ENCODE results near the gene THOC5.

- TF ChIP-seq, protein P1, sequence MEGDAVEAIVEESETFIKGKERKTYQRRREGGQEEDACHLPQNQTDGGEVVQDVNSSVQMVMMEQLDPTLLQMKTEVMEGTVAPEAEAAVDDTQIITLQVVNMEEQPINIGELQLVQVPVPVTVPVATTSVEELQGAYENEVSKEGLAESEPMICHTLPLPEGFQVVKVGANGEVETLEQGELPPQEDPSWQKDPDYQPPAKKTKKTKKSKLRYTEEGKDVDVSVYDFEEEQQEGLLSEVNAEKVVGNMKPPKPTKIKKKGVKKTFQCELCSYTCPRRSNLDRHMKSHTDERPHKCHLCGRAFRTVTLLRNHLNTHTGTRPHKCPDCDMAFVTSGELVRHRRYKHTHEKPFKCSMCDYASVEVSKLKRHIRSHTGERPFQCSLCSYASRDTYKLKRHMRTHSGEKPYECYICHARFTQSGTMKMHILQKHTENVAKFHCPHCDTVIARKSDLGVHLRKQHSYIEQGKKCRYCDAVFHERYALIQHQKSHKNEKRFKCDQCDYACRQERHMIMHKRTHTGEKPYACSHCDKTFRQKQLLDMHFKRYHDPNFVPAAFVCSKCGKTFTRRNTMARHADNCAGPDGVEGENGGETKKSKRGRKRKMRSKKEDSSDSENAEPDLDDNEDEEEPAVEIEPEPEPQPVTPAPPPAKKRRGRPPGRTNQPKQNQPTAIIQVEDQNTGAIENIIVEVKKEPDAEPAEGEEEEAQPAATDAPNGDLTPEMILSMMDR (IDR thresholded peaks at IDR 0.05) = no peak
- no peak for TF ChIP-seq MAX (IDR thresholded peaks at IDR 0.05; ENCODE audit: low read depth)
- TF ChIP-seq JUND (IDR thresholded peaks at IDR 0.05) = no peak
- TF ChIP-seq FOXJ3 (CRISPR knock-in tag; IDR thresholded peaks at IDR 0.05) = no peak
- TF ChIP-seq SIN3A (IDR thresholded peaks at IDR 0.05; ENCODE audit: borderline replicate concordance, low read depth, low read length) = no peak
- TF ChIP-seq FOXM1 (IDR thresholded peaks at IDR 0.05; ENCODE audit: low read depth) = no peak
- TF ChIP-seq SMC3 (IDR thresholded peaks at IDR 0.05; ENCODE audit: low read depth, low read length) = no peak
These were observed 43.7 kb downstream of the THOC5 start for GRCh38 chr22:29509815-29510214.
